Activated CD4-positive, alpha-beta T cell treated with anti-CD3 and anti-CD28 coated beads for 36 hours (primary cell): ENCODE measurements around the gene TNFRSF1B. TPM values are rescaled to one million over a fixed set of nuclear protein-coding genes. Genes with fewer than 3 reads are reported as not detected.

Experiments used
- ATAC-seq: fragments of 200-7000 bp; cut with Tn5 transposase; one replicate; pipeline ENCODE4 v1.10.0; 2021; ENCODE audit warnings: mild to moderate bottlenecking, moderate library complexity
- CTCF ChIA-PET: fragments of 350-600 bp; sonication (Branson Sonifier 250); formaldehyde crosslinking; loops from one replicate; lab custom pipeline; 2021; ENCODE audit warnings: antibody characterized with exemption; lab: Charles Lee
- POLR2A ChIA-PET: fragments of 350-600 bp; sonication (Branson Sonifier 250); formaldehyde crosslinking; loops from one replicate; lab custom pipeline; 2021; ENCODE audit warnings: antibody characterized with exemption, inconsistent platforms; lab: Charles Lee
- DNase-seq: peaks from one replicate; pipeline ENCODE4 v3.0.0-alpha.2; 2020
- H3K27ac Mint-ChIP-seq: one replicate; pipeline ENCODE4 v1.8.0; 2021; ENCODE audit warnings: mixed read lengths
- H3K27me3 Mint-ChIP-seq: one replicate; pipeline ENCODE4 v1.8.0; 2021; ENCODE audit warnings: mixed read lengths
- H3K36me3 Mint-ChIP-seq: one replicate; pipeline ENCODE4 v1.8.0; 2021; ENCODE audit warnings: low read depth, mixed read lengths
- H3K4me1 Mint-ChIP-seq: one replicate; pipeline ENCODE4 v1.8.0; 2021; ENCODE audit warnings: mixed read lengths
- H3K4me3 Mint-ChIP-seq: one replicate; pipeline ENCODE4 v1.8.0; 2021; ENCODE audit warnings: mild to moderate bottlenecking, moderate library complexity, mixed read lengths
- H3K9me3 Mint-ChIP-seq: one replicate; pipeline ENCODE4 v1.8.0; 2021; ENCODE audit warnings: low read depth, mixed read lengths
- intact Hi-C, 2 experiments: fragments of 100-400 bp; cut with DNase I in 1 of 2; cut with micrococcal nuclease in 1 of 2; formaldehyde crosslinking; loops; one replicate each; pipeline versions ENCODE4 v1.14.2 to v1.15.1; 2022 to 2024; cut with DNase I, micrococcal nuclease
- total RNA-seq, 2 experiments: library from RNA; stranded (reverse); gene quantifications; one replicate each; pipeline ENCODE4 v1.2.3, GENCODE V29; 2021

The TNFRSF1B gene
- total RNA-seq, 2 experiments from 2014 or later, result 107 to 116 TPM

- Mint-ChIP-seq H3K4me1 (peaks cover 81% of the 10 kb centered on the region), H3K27ac (peak overlapping the region; percentile 92), H3K36me3 (peaks cover 2% of the 10 kb centered on the region), H3K4me3 (peak overlapping the region; percentile 37), H3K9me3 (peaks cover 2% of the 10 kb centered on the region), H3K27me3 (no peaks in the 10 kb centered on the region)
- intact Hi-C loops, result loop anchor here (2.0 to 5.0 kb wide), 3 partner anchors 33 to 113 kb away; no protein-coding TSS in a partner anchor
- ChIA-PET POLR2A (interaction anchor here (0.6 to 0.7 kb wide), 4 partner anchors 17 to 260 kb away, joined by 4 to 9 read pairs (median 4); no protein-coding TSS in a partner anchor), CTCF (interaction anchor here (0.6 to 1.0 kb wide), 4 partner anchors 18 to 38 kb away, joined by 3 to 4 read pairs (median 3); no protein-coding TSS in a partner anchor)
- DNase-seq, result peak; percentile 58
- no peak for ATAC-seq
Measured at GRCh38 chr1:12159816-12160215, 7.0 kb upstream of the TNFRSF1B start.

GRCh38 chr1:12161324-12161661 lies 5.5 kb upstream of the TNFRSF1B start:
- H3K27me3 Mint-ChIP-seq, result no peaks in the 10 kb centered on the region
- DNase-seq (no peak), ATAC-seq (no peak)
- H3K27ac Mint-ChIP-seq, result peak overlapping the region; percentile 91
- H3K4me1 Mint-ChIP-seq, result peaks cover 74% of the 10 kb centered on the region
- peaks cover 2% of the 10 kb centered on the region for H3K9me3 Mint-ChIP-seq
- POLR2A ChIA-PET, result interaction anchor here (1.0 to 2.3 kb wide), 4 partner anchors 16 to 253 kb away, joined by 3 to 6 read pairs (median 4); no protein-coding TSS in a partner anchor
- peak overlapping the region; percentile 15 for H3K4me3 Mint-ChIP-seq
- CTCF ChIA-PET, result interaction anchor here (1.0 to 2.6 kb wide), 2 partner anchors 16 to 36 kb away, joined by 3 to 9 read pairs; no protein-coding TSS in a partner anchor
- intact Hi-C loops, result loop anchor here (1.0 to 5.0 kb wide), 2 partner anchors 34 to 135 kb away; no protein-coding TSS in a partner anchor
- peaks cover 2% of the 10 kb centered on the region for H3K36me3 Mint-ChIP-seq

- H3K36me3 Mint-ChIP-seq, result peaks cover 2% of the 10 kb centered on the region
- H3K27ac Mint-ChIP-seq, result peak overlapping the region; percentile 91
- POLR2A ChIA-PET, result interaction anchor here (0.5 to 2.3 kb wide), 6 partner anchors 16 to 254 kb away, joined by 3 to 7 read pairs (median 4); no protein-coding TSS in a partner anchor
- H3K4me3 Mint-ChIP-seq, result peak overlapping the region; percentile 15
- peaks cover 2% of the 10 kb centered on the region for H3K9me3 Mint-ChIP-seq
- ATAC-seq (peak; percentile 84), DNase-seq (peak; percentile 89)
- CTCF ChIA-PET, result interaction anchor here (1.0 to 2.6 kb wide), 3 partner anchors 10 to 37 kb away, joined by 3 to 9 read pairs (median 4); no protein-coding TSS in a partner anchor
- intact Hi-C loops, result loop anchor here (1.0 to 5.0 kb wide), 3 partner anchors 16 to 134 kb away; no protein-coding TSS in a partner anchor
- H3K27me3 Mint-ChIP-seq, result no peaks in the 10 kb centered on the region
- peaks cover 73% of the 10 kb centered on the region for H3K4me1 Mint-ChIP-seq
Measured at GRCh38 chr1:12161662-12162458, 4.9 kb upstream of the TNFRSF1B start.

- Mint-ChIP-seq H3K4me1 (peaks cover 68% of the 10 kb centered on the region), H3K4me3 (no peak overlapping the region), H3K27ac (peak overlapping the region; percentile 91), H3K36me3 (peaks cover 3% of the 10 kb centered on the region), H3K27me3 (no peaks in the 10 kb centered on the region), H3K9me3 (peaks cover 2% of the 10 kb centered on the region)
- no peak for ATAC-seq
- CTCF ChIA-PET, result interaction anchor here (1.0 to 2.6 kb wide), 3 partner anchors 11 to 37 kb away, joined by 3 to 9 read pairs (median 4); no protein-coding TSS in a partner anchor
- POLR2A ChIA-PET, result interaction anchor here (0.5 to 2.3 kb wide), 6 partner anchors 15 to 332 kb away, joined by 3 to 7 read pairs (median 6); no protein-coding TSS in a partner anchor
- no peak for DNase-seq
- intact Hi-C loops, result loop anchor here (1.0 to 5.0 kb wide), 2 partner anchors 16 to 35 kb away; no protein-coding TSS in a partner anchor
Measured at GRCh38 chr1:12162459-12163137, 4.2 kb upstream of the TNFRSF1B start.

GRCh38 chr1:12163210-12163609 lies 3.6 kb upstream of the TNFRSF1B start:
- Mint-ChIP-seq H3K27ac (peak overlapping the region; percentile 69), H3K4me3 (no peak overlapping the region), H3K9me3 (peaks cover 2% of the 10 kb centered on the region), H3K27me3 (no peaks in the 10 kb centered on the region), H3K4me1 (peaks cover 65% of the 10 kb centered on the region), H3K36me3 (peaks cover 9% of the 10 kb centered on the region)
- peak; percentile 10 for ATAC-seq
- intact Hi-C loops, result loop anchor here in 1 of 2 experiments (5.0 kb wide), 1 partner anchor 36 kb away; no protein-coding TSS in a partner anchor
- CTCF ChIA-PET, result interaction anchor here (1.6 kb wide), 1 partner anchor 12 kb away, joined by 4 read pairs; no protein-coding TSS in a partner anchor
- POLR2A ChIA-PET, result interaction anchor here (0.6 to 2.3 kb wide), 2 partner anchors 14 to 332 kb away, joined by 5 to 6 read pairs; no protein-coding TSS in a partner anchor
- DNase-seq, result peak; percentile 44

GRCh38 chr1:12164210-12164609 lies 2.6 kb upstream of the TNFRSF1B start:
- intact Hi-C loops, result loop anchor here in 1 of 2 experiments (5.0 kb wide), 1 partner anchor 37 kb away; no protein-coding TSS in a partner anchor
- peaks cover 18% of the 10 kb centered on the region for H3K36me3 Mint-ChIP-seq
- CTCF ChIA-PET, result no interaction called here

GRCh38 chr1:12165342-12165741 lies 1.4 kb upstream of the TNFRSF1B start:
- no peak overlapping the region for H3K27ac Mint-ChIP-seq
- ChIA-PET CTCF (interaction anchor here (0.5 to 0.8 kb wide), 2 partner anchors 8 to 43 kb away, joined by 3 read pairs; no protein-coding TSS in a partner anchor), POLR2A (interaction anchor here (0.6 kb wide), 1 partner anchor 257 kb away, joined by 3 read pairs; no protein-coding TSS in a partner anchor)
- H3K9me3 Mint-ChIP-seq, result no peaks in the 10 kb centered on the region
- H3K4me1 Mint-ChIP-seq, result peaks cover 68% of the 10 kb centered on the region
- intact Hi-C loops, result loop anchor here (5.0 kb wide), 1 partner anchor 42 kb away; no protein-coding TSS in a partner anchor
- peaks cover 27% of the 10 kb centered on the region for H3K36me3 Mint-ChIP-seq
- no peaks in the 10 kb centered on the region for H3K27me3 Mint-ChIP-seq
- DNase-seq (no peak), ATAC-seq (no peak)
- no peak overlapping the region for H3K4me3 Mint-ChIP-seq

More at GRCh38 chr1:12164210-12164609, 2.6 kb upstream of the TNFRSF1B start:
- Mint-ChIP-seq H3K9me3 (peaks cover 2% of the 10 kb centered on the region), H3K27me3 (no peaks in the 10 kb centered on the region), H3K4me3 (no peak overlapping the region), H3K4me1 (peaks cover 66% of the 10 kb centered on the region), H3K27ac (no peak overlapping the region)
- DNase-seq, result no peak
- POLR2A ChIA-PET, result no interaction called here
- ATAC-seq, result no peak

GRCh38 chr1:12167493-12168429 lies 970 bp downstream of the TNFRSF1B start:
- no peak for ATAC-seq
- no peaks in the 10 kb centered on the region for H3K27me3 Mint-ChIP-seq
- peak; percentile 43 for DNase-seq
- H3K36me3 Mint-ChIP-seq, result peaks cover 43% of the 10 kb centered on the region
- ChIA-PET POLR2A (interaction anchor here (3.2 kb wide), 1 partner anchor 11 kb away, joined by 26 read pairs; no protein-coding TSS in a partner anchor), CTCF (interaction anchor here (0.7 to 1.0 kb wide), 2 partner anchors 10 to 43 kb away, joined by 3 to 4 read pairs; no protein-coding TSS in a partner anchor)
- H3K4me1 Mint-ChIP-seq, result peaks cover 63% of the 10 kb centered on the region
- intact Hi-C loops, result loop anchor here (2.0 to 5.0 kb wide), 2 partner anchors 40 to 363 kb away; partner anchors contain the start of gene MTHFR (in 1 of the 2)
- peaks cover 3% of the 10 kb centered on the region for H3K9me3 Mint-ChIP-seq
- peak overlapping the region; percentile 99 for H3K27ac Mint-ChIP-seq
- peak overlapping the region; percentile 98 for H3K4me3 Mint-ChIP-seq

GRCh38 chr1:12168451-12169160 lies 1.8 kb downstream of the TNFRSF1B start:
- CTCF ChIA-PET, result interaction anchor here (0.6 to 1.7 kb wide), 6 partner anchors 10 to 103 kb away, joined by 3 to 6 read pairs (median 4); no protein-coding TSS in a partner anchor
- POLR2A ChIA-PET, result interaction anchor here (0.6 to 3.2 kb wide), 2 partner anchors 10 to 150 kb away, joined by 3 to 26 read pairs; no protein-coding TSS in a partner anchor
- Mint-ChIP-seq H3K27me3 (no peaks in the 10 kb centered on the region), H3K27ac (peak overlapping the region; percentile 99), H3K4me1 (peaks cover 63% of the 10 kb centered on the region), H3K9me3 (peaks cover 3% of the 10 kb centered on the region), H3K36me3 (peaks cover 43% of the 10 kb centered on the region), H3K4me3 (peak overlapping the region; percentile 98)
- ATAC-seq (no peak), DNase-seq (no peak)
- intact Hi-C loops, result loop anchor here (5.0 kb wide), 1 partner anchor 39 kb away; no protein-coding TSS in a partner anchor
